GM23338 (cell line): ENCODE measurements around the gene ORC4. TPM values are rescaled to one million over a fixed set of nuclear protein-coding genes. Genes with fewer than 3 reads are reported as not detected.

Source experiments
- ATAC-seq: fragments of 200-7000 bp; cut with Tn5 transposase; 3 replicates; pipeline ENCODE4 v1.9.1; 2020
- DNase-seq: peaks from one replicate; pipeline ENCODE4 v3.0.0-alpha.2; 2015; ENCODE audit warnings: low spot score
- H2AFZ ChIP-seq: fragments of 200-600 bp; sonication (generic); 2 replicates; pipeline ENCODE4 v1.8.0; 2016; ENCODE audit warnings: antibody characterized with exemption, mild to moderate bottlenecking, moderate library complexity
- H3F3A ChIP-seq: fragments of 200-600 bp; sonication (generic); replicated peaks from 2 replicates; pipeline ENCODE4 v1.8.0; 2017; ENCODE audit warnings: antibody characterized with exemption, mixed run types, low read depth
- H3K27ac ChIP-seq: fragments of 200-600 bp; sonication (generic); 2 replicates; pipeline ENCODE4 v1.6.1; 2016; ENCODE audit warnings: low read depth
- H3K27me3 ChIP-seq: fragments of 200-600 bp; sonication (generic); 2 replicates; pipeline ENCODE4 v1.8.0; 2016; ENCODE audit warnings: mild to moderate bottlenecking, mixed run types, moderate library complexity; ENCODE audit not compliant: insufficient read depth
- H3K36me3 ChIP-seq: fragments of 200-600 bp; sonication (generic); 2 replicates; pipeline ENCODE4 v1.8.0; 2016; ENCODE audit warnings: mild to moderate bottlenecking; ENCODE audit not compliant: insufficient read depth
- H3K4me1 ChIP-seq: fragments of 200-600 bp; sonication (generic); 2 replicates; pipeline ENCODE4 v1.8.0; 2016; ENCODE audit warnings: mild to moderate bottlenecking, moderate library complexity; ENCODE audit not compliant: insufficient read depth
- H3K4me2 ChIP-seq: fragments of 200-600 bp; sonication (generic); 2 replicates; pipeline ENCODE4 v1.7.1; 2017; ENCODE audit warnings: mixed run types
- H3K4me3 ChIP-seq: fragments of 200-600 bp; sonication (generic); 2 replicates; pipeline ENCODE4 v1.6.1; 2016; ENCODE audit warnings: mixed run types
- H3K79me2 ChIP-seq: fragments of 200-600 bp; sonication (generic); replicated peaks from 2 replicates; pipeline ENCODE4 v1.8.0; 2017; ENCODE audit warnings: mild to moderate bottlenecking; ENCODE audit not compliant: insufficient read depth
- H3K9me2 ChIP-seq: fragments of 200-600 bp; sonication (generic); 2 replicates; pipeline ENCODE4 v1.8.0; 2017; ENCODE audit not compliant: insufficient read depth
- H4K20me1 ChIP-seq: fragments of 200-600 bp; sonication (generic); replicated peaks from 2 replicates; pipeline ENCODE4 v1.8.0; 2017; ENCODE audit warnings: mild to moderate bottlenecking; ENCODE audit not compliant: insufficient read depth
- H3K27ac Mint-ChIP-seq: 2 replicates; pipeline ENCODE4 v1.8.0; 2020; ENCODE audit warnings: inconsistent platforms, mild to moderate bottlenecking, moderate library complexity, mixed read lengths
- H3K27me3 Mint-ChIP-seq: 3 replicates; pipeline ENCODE4 v1.8.0; 2022; ENCODE audit warnings: low read depth, mild to moderate bottlenecking, moderate library complexity, mixed read lengths, inconsistent platforms; ENCODE audit not compliant: insufficient read depth, poor library complexity
- H3K36me3 Mint-ChIP-seq: 3 replicates; pipeline ENCODE4 v1.8.0; 2021; ENCODE audit warnings: low read depth, mild to moderate bottlenecking, inconsistent platforms, moderate library complexity, mixed read lengths
- H3K4me1 Mint-ChIP-seq: 3 replicates; pipeline ENCODE4 v1.8.0; 2020; ENCODE audit warnings: mild to moderate bottlenecking, inconsistent platforms, mixed read lengths
- H3K4me3 Mint-ChIP-seq: 3 replicates; pipeline ENCODE4 v1.8.0; 2021; ENCODE audit warnings: moderate library complexity, mild to moderate bottlenecking, inconsistent platforms, mixed read lengths
- H3K9me3 Mint-ChIP-seq: 3 replicates; pipeline ENCODE4 v1.8.0; 2020; ENCODE audit warnings: moderate library complexity, mild to moderate bottlenecking, inconsistent platforms, mixed read lengths
- CREB1 ChIP-seq: fragments of 250-450 bp; sonication (Bioruptor Pico); IDR thresholded peaks from 2 replicates; pipeline ENCODE4 v1.5.0; 2020; ENCODE audit warnings: low read depth, mild to moderate bottlenecking, moderate library complexity
- CTCF ChIP-seq, 2 experiments: fragments of 200-600 bp in 1 of 2; sonication (generic) in 1 of 2; conservative IDR thresholded peaks; 2 replicates each; pipeline versions ENCODE4 v1.5.1 to v1.6.1; 2016 to 2017; ENCODE audit warnings: antibody characterized with exemption in 2 of 2, low read depth in 2 of 2, mild to moderate bottlenecking in 2 of 2, moderate library complexity in 1 of 2
- ETS1 ChIP-seq: IDR thresholded peaks from 2 replicates; pipeline ENCODE4 v1.6.1; 2016; ENCODE audit warnings: antibody characterized with exemption
- EZH2 ChIP-seq: fragments of 200-600 bp; sonication (generic); IDR thresholded peaks from one replicate; pipeline ENCODE4 v1.8.0; 2017; ENCODE audit warnings: antibody characterized with exemption, mild to moderate bottlenecking, low read depth; ENCODE audit not compliant: unreplicated experiment
- EZH2phosphoT487 ChIP-seq: fragments of 200-600 bp; sonication (generic); IDR thresholded peaks from one replicate; pipeline ENCODE4 v1.8.1; 2018; ENCODE audit warnings: antibody characterized with exemption; ENCODE audit not compliant: unreplicated experiment
- JUNB ChIP-seq: IDR thresholded peaks from one replicate; pipeline ENCODE4 v1.6.1; 2016; ENCODE audit warnings: antibody characterized with exemption; ENCODE audit not compliant: unreplicated experiment
- NANOG ChIP-seq: IDR thresholded peaks from 2 replicates; pipeline ENCODE4 v1.6.1; 2016; ENCODE audit warnings: antibody characterized with exemption, borderline replicate concordance
- POLR2AphosphoS5 ChIP-seq: IDR thresholded peaks from 2 replicates; pipeline ENCODE4 v1.6.1; 2016; ENCODE audit warnings: antibody characterized with exemption, low read depth
- REST ChIP-seq: IDR thresholded peaks from one replicate; pipeline ENCODE4 v1.6.1; 2018; ENCODE audit warnings: antibody characterized with exemption; ENCODE audit not compliant: unreplicated experiment
- STAT1 ChIP-seq: IDR thresholded peaks from one replicate; pipeline ENCODE4 v1.6.1; 2016; ENCODE audit warnings: antibody characterized with exemption; ENCODE audit not compliant: unreplicated experiment
- ZNF114 ChIP-seq: fragments of 250-450 bp; sonication (Bioruptor Pico); IDR thresholded peaks from 2 replicates; pipeline ENCODE4 v1.5.0; 2020; ENCODE audit warnings: mild to moderate bottlenecking, moderate library complexity
- ZNF331 ChIP-seq: fragments of 250-450 bp; sonication (Bioruptor Pico); IDR thresholded peaks from 2 replicates; pipeline ENCODE4 v1.5.0; 2020; ENCODE audit warnings: low read depth, mild to moderate bottlenecking, moderate library complexity
- ZNF462 ChIP-seq: fragments of 250-450 bp; sonication (Bioruptor Pico); IDR thresholded peaks from 2 replicates; pipeline ENCODE4 v1.5.0; 2020; ENCODE audit warnings: mild to moderate bottlenecking, moderate library complexity
- polyA plus RNA-seq: library from polyadenylated mRNA; unstranded; fragments of >200 nt; fragmentation: Nextera tagmentation; extraction: Ambion mirVana; gene quantifications from 2 replicates; pipeline ENCODE4 v1.2.1, GENCODE V29; 2016
- total RNA-seq: library from RNA; depleted of rRNA; stranded (reverse); fragments of >200 nt; shearing (Covaris generic); gene quantifications from 2 replicates; pipeline ENCODE4 v1.2.3, GENCODE V29; 2014

ORC4 gene
- total and polyA plus RNA-seq, 2 experiments from 2014 or later: 47.5 to 177 TPM

GRCh38 chr2:148023861-148024260 is 3.3 kb upstream of the ORC4 start:
- Histone ChIP-seq H3F3A (no peaks in the 10 kb centered on the region; the same call in 1 of the 2 replicates), H3K79me2 (peaks cover 88% of the 10 kb centered on the region), H3K27me3 (no peaks in the 10 kb centered on the region), H3K36me3 (no peaks in the 10 kb centered on the region), H4K20me1 (0 out of 2 replicates have a peak, but pooled peaks cover 1% of the 10 kb centered on the region), H3K4me1 (peaks cover 11% of the 10 kb centered on the region), H3K4me3 (no peak overlapping the region), H2AFZ (no peak overlapping the region), H3K27ac (no peak overlapping the region), H3K4me2 (no peak overlapping the region), H3K9me2 (no peaks in the 10 kb centered on the region)
- H3K27ac Mint-ChIP-seq: no peak overlapping the region
- DNase-seq (no peak), ATAC-seq (no peak)
- no peak overlapping the region for H3K4me3 Mint-ChIP-seq
- H3K4me1 Mint-ChIP-seq: peaks cover 4% of the 10 kb centered on the region
- H3K36me3 Mint-ChIP-seq: no peaks in the 10 kb centered on the region
- no peaks in the 10 kb centered on the region for H3K9me3 Mint-ChIP-seq
- H3K27me3 Mint-ChIP-seq: peaks cover 4% of the 10 kb centered on the region
- TF ChIP-seq STAT1: no peak
- TF ChIP-seq ZNF462 (CRISPR knock-in tag): no peak
- no peak for TF ChIP-seq NANOG
- TF ChIP-seq CREB1 (CRISPR knock-in tag): no peak
- no peak for TF ChIP-seq ZNF114 (CRISPR knock-in tag)
- TF ChIP-seq EZH2phosphoT487: no peak
- no peak for TF ChIP-seq EZH2
- TF ChIP-seq CTCF (conservative IDR thresholded peaks at IDR 0.05; ENCODE audit: low read depth in 2 of 2): no peak
- no peak for TF ChIP-seq POLR2AphosphoS5
- no peak for TF ChIP-seq ETS1
- no peak for TF ChIP-seq ZNF331 (CRISPR knock-in tag)
- TF ChIP-seq JUNB: no peak
- TF ChIP-seq REST: no peak
